ENCODE measurements around the gene ATG2B.

DNA sequence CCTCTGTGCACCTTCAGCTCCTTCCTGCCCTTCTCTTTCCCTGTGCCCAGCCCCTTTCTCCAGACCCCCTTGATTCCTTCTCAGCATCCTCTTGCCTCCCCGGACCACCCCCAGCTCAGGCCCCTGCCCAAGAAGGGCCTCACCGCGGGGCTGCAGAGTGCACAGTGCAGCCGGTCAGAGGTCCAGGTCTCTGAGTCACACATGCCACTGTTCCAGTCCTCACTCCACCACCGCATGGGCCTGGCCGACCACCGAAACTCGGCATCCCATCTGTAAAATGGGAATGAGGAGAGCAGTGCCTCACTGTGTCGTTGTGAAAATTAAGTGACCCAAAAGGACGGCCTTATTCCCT is 93.8 kb downstream of the ATG2B start:
- TF ChIP-seq POLR2AphosphoS5 (IDR thresholded peaks at IDR 0.05; ENCODE audit: low read depth, low read length) (no peak), TAF1 (IDR thresholded peaks at IDR 0.05; ENCODE audit: low read depth, low read length) (no peak), POLR2A (IDR thresholded peaks at IDR 0.05; ENCODE audit: low read depth, low read length) (no peak)

Measured in GM12891 (cell line).